NB4 (cell line): ENCODE measurements around the gene ZPR1.
"Not testable (repeated sequence)": the region's sequence is repeated elsewhere in the genome, so short reads cannot be mapped to it uniquely, and the experiment has no call there.

Experiments used
- DNase-seq: peaks from one replicate; pipeline ENCODE4 v3.0.0; 2010; ENCODE audit warnings: low read depth
- H3K4me3 ChIP-seq: one replicate; pipeline ENCODE4 v1.5.1; 2011; ENCODE audit warnings: mild to moderate bottlenecking, low read depth, low read length, moderate library complexity
- CTCF ChIP-seq: IDR thresholded peaks from one replicate; pipeline ENCODE4 v1.5.1; 2012; ENCODE audit warnings: low read depth, low read length
- MAX ChIP-seq: IDR thresholded peaks from 2 replicates; pipeline ENCODE4 v1.6.1; 2011; ENCODE audit warnings: low read depth, low read length
- MYC ChIP-seq: IDR thresholded peaks from 2 replicates; pipeline ENCODE4 v1.6.1; 2011; ENCODE audit warnings: low read depth, low read length
- POLR2A ChIP-seq: IDR thresholded peaks from 2 replicates; pipeline ENCODE4 v1.6.1; 2011; ENCODE audit warnings: mild to moderate bottlenecking; ENCODE audit not compliant: insufficient read length; ENCODE audit errors: extremely low read depth

ZPR1 gene

GRCh38 chr11:116813170-116813569 lies 25.3 kb upstream of the ZPR1 start:
- no peak for DNase-seq
- no peak for TF ChIP-seq MAX
- no peak overlapping the region for H3K4me3 ChIP-seq

GRCh38 chr11:116812109-116812508 lies 24.3 kb upstream of the ZPR1 start:
- no peak for TF ChIP-seq MAX
- no peak for TF ChIP-seq MYC
- TF ChIP-seq CTCF: no peak
- no peak for TF ChIP-seq POLR2A
- no peak overlapping the region for H3K4me3 ChIP-seq
- DNase-seq: no peak

DNA sequence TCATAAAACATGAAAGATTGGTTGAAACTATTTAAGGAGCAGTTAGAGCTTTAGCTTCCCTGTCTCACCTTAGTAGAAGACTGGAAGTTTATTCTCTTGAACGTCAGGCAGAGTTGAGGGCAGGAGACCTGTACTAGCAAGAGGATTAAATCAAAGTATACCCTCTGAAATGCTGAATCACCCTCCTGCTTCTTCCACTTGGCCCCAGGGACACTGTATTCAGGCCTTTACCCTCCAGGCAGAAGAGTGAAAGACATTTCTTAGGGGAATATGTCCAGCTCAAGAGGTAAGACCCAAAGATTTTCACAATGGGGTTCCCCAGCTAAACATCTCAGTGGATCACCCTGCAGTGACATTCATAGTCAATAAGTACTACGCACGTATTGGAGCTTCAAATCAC lies 23.4 kb upstream of the ZPR1 start:
- TF ChIP-seq POLR2A (no peak), CTCF (no peak)
- peak; percentile 1 for DNase-seq
- no peak overlapping the region for H3K4me3 ChIP-seq

- no peak for DNase-seq
- no peak overlapping the region for H3K4me3 ChIP-seq
- TF ChIP-seq MYC (no peak), CTCF (no peak), POLR2A (no peak), MAX (no peak)
Measured at GRCh38 chr11:116808262-116809175, 20.7 kb upstream of the ZPR1 start.

DNA sequence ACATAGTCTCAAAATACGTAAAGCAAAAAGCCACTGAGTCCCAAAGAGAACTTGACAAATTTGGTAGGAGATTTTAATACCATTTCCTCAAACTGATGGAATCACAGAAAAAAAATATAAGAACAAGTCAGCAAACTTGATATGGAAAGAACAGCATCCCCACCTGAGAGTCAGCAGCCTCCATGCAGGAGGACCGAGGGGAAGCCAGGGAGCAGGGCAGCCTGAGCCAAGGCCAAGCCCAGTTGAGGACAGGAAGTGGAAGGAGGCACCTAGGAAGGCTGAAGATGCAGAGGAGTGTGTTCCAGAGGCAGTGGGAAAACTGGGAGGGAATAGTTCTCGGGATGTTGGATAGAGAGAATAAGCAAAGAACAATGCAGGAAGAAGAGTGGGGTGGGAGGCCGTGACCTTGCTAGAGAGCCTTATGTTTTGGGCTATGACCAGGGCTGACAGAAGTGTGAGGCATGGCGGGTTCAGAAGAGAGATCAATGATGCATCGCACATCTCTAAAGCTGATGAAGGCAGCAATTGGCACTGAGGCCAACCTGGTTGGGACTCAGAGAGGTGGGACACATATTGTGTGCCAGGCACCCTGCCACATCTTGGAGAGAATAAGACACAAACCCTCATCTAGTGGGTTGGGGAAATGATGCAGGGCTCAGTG lies 19.9 kb upstream of the ZPR1 start:
- TF ChIP-seq MAX (no peak), POLR2A (no peak), MYC (no peak), CTCF (no peak)
- DNase-seq: no peak
- H3K4me3 ChIP-seq: no peak overlapping the region

- no peak for DNase-seq
- TF ChIP-seq CTCF (no peak), MYC (no peak), POLR2A (no peak), MAX (no peak)
- no peak overlapping the region for H3K4me3 ChIP-seq
Measured at GRCh38 chr11:116804001-116804400, 16.2 kb upstream of the ZPR1 start.

GRCh38 chr11:116801662-116802061 lies 13.8 kb upstream of the ZPR1 start:
- not testable (repeated sequence) for DNase-seq, H3K4me3 ChIP-seq
